Activated T-cell treated with anti-CD3 and anti-CD28 coated beads, Interleukin-2, amount 50 U/mL, for 72 hours (primary cell): ENCODE measurements around the gene TSPYL1. TPM values are rescaled to one million over a fixed set of nuclear protein-coding genes. Genes with fewer than 3 reads are reported as not detected.

Source experiments
- ATAC-seq, 2 donors: fragments of 150-1000 bp; cut with Tn5 transposase; replicated peaks in 1 of 2; 2 replicates each; pipeline ENCODE4 v1.10.0; 2021; ENCODE audit warnings: moderate library complexity in 2 of 2, mild to moderate bottlenecking in 1 of 2
- DNase-seq, 2 donors: peaks; one replicate each; pipeline ENCODE4 v3.0.0; 2021 to 2022; ENCODE audit warnings: mixed read lengths in 1 of 2
- H3K27ac Mint-ChIP-seq: one replicate; pipeline ENCODE4 v1.8.0; 2022; ENCODE audit warnings: mild to moderate bottlenecking, moderate library complexity, mixed read lengths
- H3K27me3 Mint-ChIP-seq: one replicate; pipeline ENCODE4 v1.8.0; 2022; ENCODE audit warnings: low read depth, mixed read lengths
- H3K36me3 Mint-ChIP-seq, 2 donors: one replicate each; pipeline ENCODE4 v1.8.0; 2022; ENCODE audit warnings: mixed read lengths in 2 of 2, mild to moderate bottlenecking in 1 of 2; ENCODE audit not compliant: insufficient read depth in 2 of 2
- H3K4me1 Mint-ChIP-seq: one replicate; pipeline ENCODE4 v1.8.0; 2022; ENCODE audit warnings: low read depth, mixed read lengths
- H3K4me3 Mint-ChIP-seq, 2 donors: one replicate each; pipeline ENCODE4 v1.8.0; 2022; ENCODE audit warnings: mild to moderate bottlenecking in 2 of 2, mixed read lengths in 2 of 2, moderate library complexity in 2 of 2
- H3K9me3 Mint-ChIP-seq, 2 donors: one replicate each; pipeline ENCODE4 v1.8.0; 2022; ENCODE audit warnings: mixed read lengths in 2 of 2
- total RNA-seq, 2 donors: library from RNA; stranded (reverse); gene quantifications; one replicate each; pipeline ENCODE4 v1.2.3, GENCODE V29; 2022

TSPYL1 gene
- total RNA-seq, 2 donors from 2014 or later: 43.2 to 55.0 TPM

DNA sequence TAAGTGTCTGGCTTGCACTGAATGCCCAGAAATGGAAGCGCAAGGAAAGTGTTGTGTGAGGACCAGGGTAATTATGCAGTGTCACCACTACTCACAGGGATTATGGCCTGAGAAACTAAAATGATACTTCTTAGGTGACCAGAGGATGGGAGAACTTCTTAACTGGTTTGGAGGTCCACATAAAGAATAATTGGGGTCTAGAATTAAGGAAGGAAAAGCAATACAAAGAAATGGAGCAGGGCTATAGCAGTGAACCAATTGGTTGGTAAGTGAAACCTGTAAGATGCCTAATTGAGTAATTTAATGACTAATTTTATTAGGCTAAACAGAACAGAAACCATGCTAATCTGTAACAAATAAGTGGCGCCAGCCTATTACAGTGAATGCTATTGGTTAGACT is 31.2 kb downstream of the TSPYL1 start:
- H3K4me1 Mint-ChIP-seq: peaks cover 7% of the 10 kb centered on the region
- H3K27me3 Mint-ChIP-seq: no peaks in the 10 kb centered on the region
- H3K27ac Mint-ChIP-seq: peak overlapping the region; percentile 61
- H3K4me3 Mint-ChIP-seq: no peak overlapping the region
- DNase-seq (no peak), ATAC-seq (no peak)
- H3K36me3 Mint-ChIP-seq: peaks cover 1 to 2% of the 10 kb centered on the region in 2 donors
- H3K9me3 Mint-ChIP-seq: no peaks in the 10 kb centered on the region

- H3K36me3 Mint-ChIP-seq: peaks cover 1 to 2% of the 10 kb centered on the region in 2 donors
- peak overlapping the region; percentile 28 for H3K27ac Mint-ChIP-seq
- H3K4me3 Mint-ChIP-seq: no peak overlapping the region
- peaks cover 7% of the 10 kb centered on the region for H3K4me1 Mint-ChIP-seq
- no peaks in the 10 kb centered on the region for H3K9me3 Mint-ChIP-seq
- H3K27me3 Mint-ChIP-seq: no peaks in the 10 kb centered on the region
- ATAC-seq (no peak), DNase-seq (no peak)
These were observed 32.4 kb downstream of the TSPYL1 start for GRCh38 chr6:116247285-116247684.

- no peak for ATAC-seq
- H3K27me3 Mint-ChIP-seq: no peaks in the 10 kb centered on the region
- peaks cover 7% of the 10 kb centered on the region for H3K4me1 Mint-ChIP-seq
- H3K4me3 Mint-ChIP-seq: no peak overlapping the region
- peaks cover 1 to 2% of the 10 kb centered on the region in 2 donors for H3K36me3 Mint-ChIP-seq
- DNase-seq: no peak
- H3K27ac Mint-ChIP-seq: no peak overlapping the region
- H3K9me3 Mint-ChIP-seq: no peaks in the 10 kb centered on the region
These were observed 33.6 kb downstream of the TSPYL1 start for GRCh38 chr6:116246089-116246488.

GRCh38 chr6:116244284-116244683 is 35.4 kb downstream of the TSPYL1 start:
- no peak overlapping the region for H3K4me3 Mint-ChIP-seq
- no peaks in the 10 kb centered on the region for H3K9me3 Mint-ChIP-seq
- no peak for DNase-seq
- H3K4me1 Mint-ChIP-seq: peaks cover 7% of the 10 kb centered on the region
- H3K27me3 Mint-ChIP-seq: no peaks in the 10 kb centered on the region
- no peak overlapping the region for H3K27ac Mint-ChIP-seq
- peaks cover 0 to 6% of the 10 kb centered on the region in 2 donors for H3K36me3 Mint-ChIP-seq
- no peak for ATAC-seq

GRCh38 chr6:116239856-116240255 is 39.9 kb downstream of the TSPYL1 start:
- Mint-ChIP-seq H3K4me3 (no peak overlapping the region), H3K27me3 (no peaks in the 10 kb centered on the region), H3K36me3 (peaks cover 0 to 6% of the 10 kb centered on the region in 2 donors), H3K4me1 (no peaks in the 10 kb centered on the region), H3K27ac (peak overlapping the region; percentile 19), H3K9me3 (no peaks in the 10 kb centered on the region)
- DNase-seq (no peak), ATAC-seq (no peak)

DNA sequence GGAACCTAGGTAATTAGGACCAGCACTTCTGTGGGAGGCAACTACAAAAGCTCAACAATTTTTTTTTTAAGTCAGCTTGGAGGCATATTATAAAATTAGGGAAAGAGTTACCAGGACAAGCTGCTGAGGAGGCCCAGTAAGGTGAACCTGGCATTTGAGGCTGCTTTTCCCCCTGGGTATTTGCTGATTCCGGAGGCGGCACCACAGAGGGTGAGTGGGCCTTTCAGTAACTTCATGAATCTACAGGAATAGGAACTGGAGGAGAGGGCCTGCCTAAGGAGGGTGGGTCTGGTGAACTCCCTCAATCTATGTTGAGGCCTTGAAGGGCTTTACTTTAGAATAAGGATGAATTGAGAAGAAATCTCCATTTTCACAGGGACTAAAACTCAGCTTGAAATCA is 40.5 kb downstream of the TSPYL1 start:
- no peak overlapping the region for H3K4me3 Mint-ChIP-seq
- no peaks in the 10 kb centered on the region for H3K27me3 Mint-ChIP-seq
- H3K27ac Mint-ChIP-seq: peak overlapping the region; percentile 65
- ATAC-seq (no peak), DNase-seq (no peak)
- no peaks in the 10 kb centered on the region for H3K4me1 Mint-ChIP-seq
- peaks cover 0 to 4% of the 10 kb centered on the region in 2 donors for H3K36me3 Mint-ChIP-seq
- H3K9me3 Mint-ChIP-seq: no peaks in the 10 kb centered on the region

GRCh38 chr6:116238083-116238482 is 41.6 kb downstream of the TSPYL1 start:
- Mint-ChIP-seq H3K27ac (no peak overlapping the region), H3K9me3 (no peaks in the 10 kb centered on the region), H3K4me1 (no peaks in the 10 kb centered on the region), H3K36me3 (peaks cover 0 to 4% of the 10 kb centered on the region in 2 donors), H3K27me3 (no peaks in the 10 kb centered on the region), H3K4me3 (no peak overlapping the region)
- DNase-seq (no peak), ATAC-seq (no peak)

DNA sequence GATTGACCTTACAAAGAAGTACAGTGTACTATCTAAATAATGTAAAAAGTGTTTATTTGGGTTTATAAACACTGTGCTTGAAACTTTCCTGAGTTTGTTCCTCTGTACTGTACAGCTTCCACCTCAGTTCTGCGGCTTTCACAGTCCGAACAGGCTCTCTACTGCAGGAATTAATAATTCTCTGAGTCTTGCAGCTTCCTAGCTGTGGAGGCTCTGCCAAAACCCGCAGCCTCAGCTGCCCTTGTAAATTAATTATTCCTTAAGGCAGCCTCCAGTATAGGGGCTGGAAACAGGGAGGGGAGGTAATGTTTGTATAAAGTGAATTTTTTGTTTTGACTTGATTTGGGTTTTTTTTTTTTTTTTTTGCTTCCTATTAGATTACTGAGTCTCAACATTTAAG is 45.0 kb downstream of the TSPYL1 start:
- H3K9me3 Mint-ChIP-seq: no peaks in the 10 kb centered on the region

GRCh38 chr6:116229287-116229913 is 50.3 kb downstream of the TSPYL1 start:
- Mint-ChIP-seq H3K27ac (no peak overlapping the region), H3K4me1 (no peaks in the 10 kb centered on the region), H3K4me3 (no peak overlapping the region), H3K27me3 (no peaks in the 10 kb centered on the region), H3K36me3 (no peaks in the 10 kb centered on the region), H3K9me3 (no peaks in the 10 kb centered on the region)
- DNase-seq (peak; percentile 13 to 16), ATAC-seq (peak in 1 of 2 donors; percentile 38)

More for the DNA sequence above, 45.0 kb downstream of the TSPYL1 start:
- ATAC-seq (no peak), DNase-seq (no peak)
- no peaks in the 10 kb centered on the region for H3K27me3 Mint-ChIP-seq
- H3K4me1 Mint-ChIP-seq: no peaks in the 10 kb centered on the region
- H3K27ac Mint-ChIP-seq: no peak overlapping the region
- H3K4me3 Mint-ChIP-seq: no peak overlapping the region
- H3K36me3 Mint-ChIP-seq: no peaks in the 10 kb centered on the region

Other genes with a start within 250 kb of the TSPYL1 start
- under 1 TPM; 0.02 to 0.05 TPM for gene FRK, start 219.0 kb downstream of the TSPYL1 start, total RNA-seq
- gene NT5DC1, start 179.1 kb downstream of the TSPYL1 start, total RNA-seq: 10 to 100 TPM; 49.2 to 55.8 TPM
- gene COL10A1, start 153.8 kb downstream of the TSPYL1 start, total RNA-seq: not detected
- 10 to 100 TPM; 12.5 to 12.6 TPM for gene TSPYL4, start 25.9 kb downstream of the TSPYL1 start, total RNA-seq
- 10 to 100 TPM in 1 of 2 donors, 1 to 10 TPM in 1; 8.5 to 15.1 TPM for gene DSE, start 91.0 kb upstream of the TSPYL1 start, total RNA-seq
- gene CALHM6, start 181.4 kb upstream of the TSPYL1 start, total RNA-seq: 1 to 10 TPM; 5.3 to 6.0 TPM
- not detected for gene CALHM5, start 231.7 kb upstream of the TSPYL1 start, total RNA-seq